K562 (cell line): ENCODE data around the gene EGFL6. TPM values are rescaled to one million over a fixed set of nuclear protein-coding genes. Genes with fewer than 3 reads are reported as not detected.
"Not testable (repeated sequence)": the region's sequence is repeated elsewhere in the genome, so short reads cannot be mapped to it uniquely, and the experiment has no call there.

Experiments
- ATAC-seq: fragments of 200-7000 bp; cut with Tn5 transposase; 3 replicates; pipeline ENCODE4 v1.9.1; 2020; ENCODE audit warnings: moderate library complexity
- BruUV-seq: library from RNA; stranded (reverse); fragments of 400-500 nt; replicated peaks from 2 replicates; lab custom pipeline; 2021; lab: Mats Ljungman, UMichigan
- CTCF ChIA-PET: fragments of 300-600 bp; formaldehyde crosslinking; extraction: SDS; loops from one replicate; lab custom pipeline; 2021; ENCODE audit warnings: low intra/inter-chr PET ratio; lab: Yijun Ruan, JAX
- POLR2A ChIA-PET: fragments of 300-600, 350-650 bp; sonication (Branson Sonifier 250); formaldehyde crosslinking; extraction: SDS; loops from one replicate; lab custom pipeline; 2021; ENCODE audit warnings: antibody characterized with exemption, inconsistent platforms; lab: Yijun Ruan, JAX
- DNase-seq, 4 experiments: peaks; one replicate each; pipeline versions ENCODE4 v3.0.0 to v3.0.0-alpha.2; 2011 to 2018; ENCODE audit warnings: low spot score in 3 of 4, mixed read lengths in 3 of 4; ENCODE audit errors: extremely low read depth in 1 of 4
- FAIRE-seq: peaks from 2 replicates; lab custom pipeline; 2011; peaks lifted over from hg19 to GRCh38; lab: Jason Lieb, UNC
- H2AFZ ChIP-seq: 2 replicates; pipeline ENCODE4 v1.6.0; 2011; ENCODE audit warnings: low read depth, low read length, control low read depth, inconsistent platforms
- H3K27ac ChIP-seq: fragments of 200-600 bp; 3 replicates; pipeline ENCODE4 v1.8.0; 2011; ENCODE audit warnings: low read depth, mild to moderate bottlenecking, control low read depth, inconsistent platforms, low read length, moderate library complexity, mixed read lengths; ENCODE audit errors: extremely low read depth
- H3K27me3 ChIP-seq, 2 experiments: fragments of 300-600 bp in 1 of 2; 2 replicates in 1 of 2; 3 replicates in 1 of 2; pipeline versions ENCODE4 v1.6.0 to v1.8.0; 2011; ENCODE audit warnings: inconsistent platforms in 2 of 2, low read length in 2 of 2, mild to moderate bottlenecking in 1 of 2, mixed read lengths in 1 of 2, moderate library complexity in 1 of 2; ENCODE audit not compliant: control insufficient read depth in 2 of 2, insufficient read depth in 2 of 2
- H3K36me3 ChIP-seq: fragments of 300-600 bp; 3 replicates; pipeline ENCODE4 v1.8.0; 2011; ENCODE audit warnings: mild to moderate bottlenecking, low read length, inconsistent platforms; ENCODE audit not compliant: control insufficient read depth, insufficient read depth
- H3K4me1 ChIP-seq, 2 experiments: fragments of 200-600 bp in 1 of 2; replicated peaks in 1 of 2; 2 replicates in 1 of 2; 3 replicates in 1 of 2; pipeline versions ENCODE4 v1.5.1 to v1.8.0; 2011; ENCODE audit warnings: inconsistent platforms in 2 of 2, low read length in 2 of 2, mild to moderate bottlenecking in 1 of 2, mixed read lengths in 1 of 2, moderate library complexity in 1 of 2; ENCODE audit not compliant: control insufficient read depth in 2 of 2, insufficient read depth in 2 of 2
- H3K4me2 ChIP-seq: 2 replicates; pipeline ENCODE4 v1.6.1; 2011; ENCODE audit warnings: low read length, control low read depth, inconsistent platforms, mixed read lengths; ENCODE audit not compliant: insufficient read depth
- H3K4me3 ChIP-seq: fragments of 200-600 bp; sonication (generic), shearing (Covaris generic); 2 replicates; pipeline ENCODE4 v1.5.1; 2016; ENCODE audit warnings: control low read depth, inconsistent platforms
- H3K79me2 ChIP-seq: fragments of 200-600 bp; 3 replicates; pipeline ENCODE4 v1.8.0; 2011; ENCODE audit warnings: low read length, inconsistent platforms; ENCODE audit not compliant: control insufficient read depth, insufficient read depth
- H3K9ac ChIP-seq, 2 experiments: 2 replicates each; pipeline versions ENCODE4 v1.6.0 to v1.6.1; 2011; ENCODE audit warnings: low read depth in 2 of 2, low read length in 2 of 2, control low read depth in 1 of 2, inconsistent platforms in 1 of 2, mild to moderate bottlenecking in 1 of 2, mixed read lengths in 1 of 2; ENCODE audit not compliant: insufficient read depth in 1 of 2
- H3K9me1 ChIP-seq: one replicate; pipeline ENCODE4 v1.6.0; 2011; ENCODE audit warnings: inconsistent platforms, mild to moderate bottlenecking, low read length, moderate library complexity; ENCODE audit not compliant: control insufficient read depth, insufficient read depth
- H3K9me3 ChIP-seq: replicated peaks from 2 replicates; pipeline ENCODE4 v1.5.1; 2011; ENCODE audit warnings: low read depth, low read length, inconsistent platforms; ENCODE audit not compliant: control insufficient read depth, insufficient read depth
- H4K20me1 ChIP-seq: replicated peaks from 2 replicates; pipeline ENCODE4 v1.6.1; 2011; ENCODE audit warnings: low read length, inconsistent platforms, mixed read lengths; ENCODE audit not compliant: control insufficient read depth, insufficient read depth
- EP400 ChIP-seq: fragments of 450-650 bp; IDR thresholded peaks from 2 replicates; pipeline ENCODE4 v1.6.1; 2017; ENCODE audit warnings: antibody characterized with exemption, mild to moderate bottlenecking, moderate library complexity
- L3MBTL2 ChIP-seq: fragments of 450-650 bp; IDR thresholded peaks from 2 replicates; pipeline ENCODE4 v1.6.1; 2016; ENCODE audit warnings: mild to moderate bottlenecking, moderate library complexity
- NFE2L1 ChIP-seq: fragments of 450-650 bp; IDR thresholded peaks from 2 replicates; pipeline ENCODE4 v1.6.1; 2016; ENCODE audit warnings: missing genetic modification characterization, low read depth, mild to moderate bottlenecking, missing compliant biosample characterization, moderate library complexity, borderline replicate concordance
- NR2C2 ChIP-seq, 2 experiments: fragments of 200-800 bp in 1 of 2; sonication (Bioruptor generic) in 1 of 2; sonication (generic) in 1 of 2; formaldehyde crosslinking in 1 of 2; IDR thresholded peaks; 2 replicates each; pipeline versions ENCODE4 v1.6.1 to v1.8.0; 2016 to 2022; ENCODE audit warnings: mild to moderate bottlenecking in 1 of 2, missing compliant biosample characterization in 1 of 2, missing genetic modification characterization in 1 of 2, missing genetic modification reagents in 1 of 2
- SOX6 ChIP-seq: fragments of 450-650 bp; IDR thresholded peaks from 2 replicates; pipeline ENCODE4 v1.6.1; 2014; ENCODE audit warnings: mild to moderate bottlenecking
- SP2 ChIP-seq: IDR thresholded peaks from 2 replicates; pipeline ENCODE4 v1.6.1; 2011; ENCODE audit warnings: mild to moderate bottlenecking, low read depth, low read length, moderate library complexity; ENCODE audit not compliant: poor library complexity, severe bottlenecking; ENCODE audit errors: extremely low read depth
- ZKSCAN1 ChIP-seq: fragments of 150-350 bp; IDR thresholded peaks from 2 replicates; pipeline ENCODE4 v1.6.1; 2016; ENCODE audit warnings: low read depth, low read length
- WGBS: fragments of 100-300 bp; shearing (Covaris generic); methylation state at CpG from one replicate; pipeline ENCODE4 v1.1.6; 2016; ENCODE audit warnings: low coverage, mixed read lengths; ENCODE audit not compliant: insufficient coverage; ENCODE audit errors: missing lambda C conversion rate; 5-methylcytosine and 5-hydroxymethylcytosine counted together
- in situ Hi-C: fragments of 300-500 bp; cut with MboI; formaldehyde crosslinking; loops from 4 replicates; pipeline ENCODE4 v1.15.0; 2018; ENCODE audit warnings: inconsistent platforms, mixed read lengths
- intact Hi-C: fragments of 100-400 bp; cut with micrococcal nuclease; formaldehyde crosslinking; loops from 2 replicates; pipeline ENCODE4 v1.14.2; 2022
- polyA plus RNA-seq, 8 experiments: library from polyadenylated mRNA; depleted of rRNA in 4 of 8; stranded (reverse) in 5 of 8; unstranded in 3 of 8; fragments of >200 nt; fragmentation: Nextera tagmentation in 2 of 8; fragmentation: Illumina TruSeq in 1 of 8; extraction: Ambion mirVana in 2 of 8; extraction: Trizol in 1 of 8; gene quantifications; 2 replicates each; pipeline versions ENCODE4 v1.2.1 to v1.2.3, GENCODE V29; 2011 to 2014; ENCODE audit warnings: inconsistent platforms in 1 of 8, missing spikeins in 1 of 8
- total RNA-seq, 7 experiments: library from RNA; depleted of rRNA in 6 of 7; stranded (reverse); fragments of >200 nt in 6 of 7; fragmentation: Illumina TruSeq in 2 of 7; extraction: Trizol in 2 of 7; gene quantifications; 2 replicates each; pipeline versions ENCODE4 v1.2.1 to v1.2.3, GENCODE V29; 2011 to 2021; ENCODE audit warnings: low replicate concordance in 1 of 7

Gene EGFL6
- total and polyA plus RNA-seq, 9 of the 15 experiments (the other 6 are each of a cell fraction or from before 2014, with no cell fraction given): 0.01 TPM; not detected in 8

DNA sequence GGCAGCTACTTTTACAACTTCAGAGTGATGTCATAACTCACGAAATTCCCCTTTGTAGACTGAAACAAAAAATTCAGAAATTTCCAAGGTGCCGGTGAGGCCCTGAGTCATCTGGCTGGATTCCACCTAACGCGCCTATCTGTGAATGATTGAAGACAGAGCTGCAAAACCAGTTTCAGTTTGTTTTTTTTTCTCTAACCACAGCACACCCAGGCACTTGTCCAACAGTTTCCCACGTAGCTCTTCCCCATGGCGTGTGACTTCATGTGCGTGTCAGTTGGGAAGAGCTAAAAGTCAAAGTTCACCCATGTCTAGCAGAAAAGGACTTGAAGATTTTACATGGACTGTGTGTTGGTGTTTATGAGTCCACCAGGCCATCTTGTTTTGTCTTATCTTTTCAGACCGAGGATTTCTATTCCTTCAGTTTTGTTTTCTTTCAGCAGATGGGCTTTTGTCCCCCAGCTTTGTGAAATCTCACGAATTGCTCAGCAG, 99.9 kb downstream of the EGFL6 start (continued):
- TF ChIP-seq SOX6 (peak; percentile 58; the same call in 1 of the 2 replicates), ZKSCAN1 (0 out of 2 replicates have a peak, but pooled peaks have one; percentile 10), SP2 (no peak), NFE2L1 (tag) (no peak), EP400 (0 out of 2 replicates have a peak, but pooled peaks have one; percentile 25)

DNA sequence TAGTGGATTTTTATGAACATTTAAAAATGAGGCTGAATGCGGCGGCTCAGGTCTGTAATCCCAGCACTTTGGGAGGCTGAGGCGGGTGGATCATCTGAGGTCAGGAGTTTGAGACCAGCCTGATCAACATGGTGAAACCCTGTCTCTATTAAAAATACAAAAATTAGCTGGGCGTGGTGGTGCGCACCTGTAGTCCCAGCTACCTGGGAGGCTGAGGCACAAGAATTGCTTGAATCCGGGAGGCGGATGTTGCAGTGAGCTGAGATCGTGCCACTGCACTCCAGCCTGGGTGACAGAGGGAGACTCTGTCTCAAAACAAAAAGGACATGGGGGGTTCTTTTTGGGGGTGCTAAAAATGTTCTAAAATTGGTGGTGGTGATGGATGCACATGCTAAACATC, 100.4 kb downstream of the EGFL6 start:
- H3K9me3 ChIP-seq; H4K20me1 ChIP-seq; H3K27me3 ChIP-seq; H3K9me1 ChIP-seq; H3K4me3 ChIP-seq; FAIRE-seq; BruUV-seq; H3K79me2 ChIP-seq; H3K36me3 ChIP-seq; H3K4me1 ChIP-seq; CTCF ChIA-PET; ATAC-seq; DNase-seq; TF ChIP-seq NR2C2 (CRISPR knock-in tag; IDR thresholded peaks at IDR 0.05): not testable (repeated sequence)
- TF ChIP-seq NR2C2 (tag; IDR thresholded peaks at IDR 0.05) (peak; percentile 39; the same call in 1 of the 2 replicates), L3MBTL2 (0 out of 2 replicates have a peak, but pooled peaks have one; percentile 3)
- Histone ChIP-seq H3K27ac (peak overlapping the region; percentile 91; the same call in 2 of the 3 replicates), H2AFZ (peak overlapping the region; percentile 99), H3K9ac (peak overlapping the region in 1 of 2 experiments; percentile 59; a peak in 1 of 4 replicates), H3K4me2 (peak overlapping the region; percentile 80; the same call in 1 of the 2 replicates)
- in situ Hi-C loops: loop anchor here (25.0 kb wide), 1 partner anchor 707 kb away; no protein-coding TSS in a partner anchor
- WGBS: 78% methylated on average over 3 of the region's 8 CpGs
- POLR2A ChIA-PET: interaction anchor here (0.6 to 1.3 kb wide), 6 partner anchors 11 to 62 kb away, joined by 3 to 8 read pairs (median 4); partner anchors contain the start of genes RAB9A and TCEANC
- intact Hi-C loops: loop anchor here (1.0 kb wide), 2 partner anchors 16 to 20 kb away; partner anchors contain the start of genes RAB9A and TCEANC
